ENCODE measurements around the gene MYH10.

MYH10 gene

GRCh38 chr17:8649157-8650118, 18.9 kb upstream of the MYH10 start:
- no peak for DNase-seq (ENCODE audit: low spot score)

DNA sequence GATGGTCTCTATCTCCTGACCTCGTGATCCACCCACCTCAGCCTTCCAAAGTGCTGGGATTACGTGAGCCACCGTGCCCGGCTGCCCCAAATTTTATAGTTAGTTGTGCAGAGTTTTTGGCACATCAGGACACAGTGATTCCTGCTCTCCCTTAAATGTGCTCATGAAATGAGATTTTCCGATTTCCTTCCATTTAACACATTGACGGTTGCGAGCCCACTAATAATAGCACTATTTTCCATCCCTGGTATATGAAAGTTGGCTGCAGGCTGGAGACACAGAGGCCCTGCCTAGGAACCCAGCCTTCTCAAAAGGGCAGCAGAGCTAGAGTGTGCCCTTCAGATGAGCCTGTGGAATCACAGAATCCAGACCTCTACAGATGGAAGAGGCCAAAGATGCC, 17.4 kb upstream of the MYH10 start:
- DNase-seq (ENCODE audit: low spot score): no peak

DNA sequence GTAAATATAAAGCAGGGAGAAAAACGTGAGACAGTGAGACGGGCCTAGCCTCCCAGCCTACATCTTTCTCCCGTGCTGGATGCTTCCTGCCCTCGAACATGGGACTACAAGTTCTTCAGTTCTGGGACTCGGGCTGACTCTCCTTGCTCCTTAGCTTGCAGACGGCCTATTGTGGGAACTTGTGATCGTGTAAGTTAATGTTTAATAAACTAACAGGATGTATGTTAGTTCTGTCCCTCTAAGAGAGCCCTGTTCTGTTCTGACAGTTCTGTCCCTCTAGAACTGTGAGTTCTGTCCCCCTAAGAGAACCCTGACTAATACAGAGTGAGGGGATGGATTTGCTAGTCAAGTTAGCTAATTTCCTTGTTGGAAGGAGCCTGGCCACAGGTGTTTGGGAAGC, 16.7 kb upstream of the MYH10 start:
- DNase-seq (ENCODE audit: low spot score): no peak

- DNase-seq (ENCODE audit: low spot score): no peak
Measured at GRCh38 chr17:8644507-8644902, 14.0 kb upstream of the MYH10 start.

- no peak for DNase-seq (ENCODE audit: low spot score)
Measured at GRCh38 chr17:8643855-8644506, 13.5 kb upstream of the MYH10 start.

DNA sequence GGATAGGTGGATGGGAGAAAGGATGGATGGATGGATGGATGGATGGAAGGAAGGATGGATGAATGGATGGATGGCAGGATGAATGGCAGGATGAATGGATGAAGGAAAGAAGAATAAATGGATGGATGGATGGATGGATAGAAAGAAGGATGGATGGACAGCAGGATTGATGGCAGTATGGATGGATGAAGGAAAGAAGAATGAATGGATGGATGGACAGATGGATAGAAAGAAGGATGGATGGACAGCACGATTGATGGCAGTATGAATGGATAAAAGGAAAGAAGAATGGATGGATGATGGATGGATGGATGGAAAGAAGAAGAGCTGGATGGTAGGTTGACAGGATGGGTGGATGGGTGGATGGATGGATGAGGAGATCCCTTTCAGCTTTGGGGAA, 9.2 kb upstream of the MYH10 start:
- DNase-seq (ENCODE audit: low spot score): no peak

DNA sequence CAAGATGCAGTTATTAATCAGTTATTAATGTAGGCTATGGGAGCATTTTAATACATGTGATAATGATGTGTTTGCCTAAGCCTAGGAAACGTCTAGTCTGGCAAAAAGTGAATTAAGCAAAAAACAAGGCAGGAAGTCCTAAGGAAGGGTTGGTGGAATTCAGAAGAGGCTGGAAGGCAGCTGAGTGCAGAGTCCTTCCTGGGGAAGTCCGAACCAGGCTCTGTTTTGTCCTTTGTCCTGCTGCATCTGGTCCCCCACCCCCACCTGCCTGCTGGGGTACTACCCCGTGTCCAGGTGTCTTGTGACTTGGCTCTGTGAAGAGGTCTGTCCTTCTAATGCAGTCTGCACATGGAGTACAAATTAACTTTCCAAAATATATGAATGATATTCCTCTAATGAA, 1.5 kb upstream of the MYH10 start:
- no peak for DNase-seq (ENCODE audit: low spot score)

DNA sequence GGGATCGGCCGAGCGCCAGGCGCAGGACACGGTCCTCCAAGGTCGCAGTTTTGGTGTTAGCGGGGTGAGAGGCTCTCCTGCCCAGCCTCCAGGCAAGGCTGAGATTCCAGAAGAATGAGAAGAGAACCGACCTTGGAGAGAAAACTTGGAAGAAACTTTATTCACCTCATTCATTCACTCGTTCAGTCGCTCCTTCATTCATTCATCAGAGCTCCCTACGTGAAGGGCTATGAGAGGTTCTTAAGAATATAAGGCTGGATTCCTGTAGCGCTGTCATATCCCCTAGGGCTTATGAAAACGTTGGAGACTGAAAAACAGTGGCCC, 991 bp upstream of the MYH10 start:
- no peak for DNase-seq (ENCODE audit: low spot score)

- DNase-seq (ENCODE audit: low spot score): peak; percentile 88
Measured at GRCh38 chr17:8630802-8631553, 453 bp upstream of the MYH10 start.

GRCh38 chr17:8629371-8630226, 926 bp downstream of the MYH10 start:
- DNase-seq (ENCODE audit: low spot score): no peak

DNA sequence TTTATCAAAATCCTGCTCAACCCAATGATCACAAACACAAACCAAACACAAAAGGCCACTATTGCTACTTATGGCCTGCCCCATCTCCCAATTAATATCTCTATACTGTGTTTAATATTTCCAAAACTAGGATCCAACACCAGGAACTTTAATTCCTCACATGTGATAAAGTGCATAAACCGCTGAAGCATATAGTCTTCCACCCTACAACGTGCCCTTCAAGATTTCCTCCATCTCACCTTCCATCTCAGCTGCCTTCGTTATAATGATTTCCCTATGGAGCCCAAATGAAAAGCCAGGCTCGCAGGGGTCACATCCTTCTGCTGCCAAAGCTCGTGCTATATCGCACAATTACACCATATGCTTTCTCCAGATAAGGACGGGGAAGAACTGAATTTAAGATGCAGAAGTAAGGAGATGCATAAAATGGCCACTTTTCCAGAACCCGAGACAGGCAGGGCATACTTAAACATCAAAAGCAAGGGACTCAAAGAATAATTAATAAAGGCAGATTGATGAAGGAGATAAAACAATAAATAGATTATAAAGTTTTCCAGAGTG, 1.8 kb downstream of the MYH10 start:
- no peak for DNase-seq (ENCODE audit: low spot score)

DNA sequence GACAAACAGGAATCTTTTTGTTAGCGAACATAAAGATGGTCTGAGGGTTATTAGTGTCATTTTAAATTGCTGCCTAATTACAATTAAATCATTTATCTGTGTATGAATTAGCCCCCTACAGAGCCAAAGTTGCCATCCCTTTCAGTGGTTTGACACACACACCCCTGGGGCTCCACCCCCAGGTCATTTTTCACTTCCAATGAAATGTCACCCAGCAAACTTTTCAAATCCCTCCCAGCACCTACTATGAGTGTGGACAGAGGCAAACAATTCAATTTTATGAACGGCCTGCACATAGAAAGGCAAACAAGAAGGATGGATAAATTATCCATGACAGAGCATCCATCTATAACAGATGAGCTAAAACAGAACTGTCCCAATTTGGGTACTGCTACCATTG, 2.4 kb downstream of the MYH10 start:
- no peak for DNase-seq (ENCODE audit: low spot score)

DNA sequence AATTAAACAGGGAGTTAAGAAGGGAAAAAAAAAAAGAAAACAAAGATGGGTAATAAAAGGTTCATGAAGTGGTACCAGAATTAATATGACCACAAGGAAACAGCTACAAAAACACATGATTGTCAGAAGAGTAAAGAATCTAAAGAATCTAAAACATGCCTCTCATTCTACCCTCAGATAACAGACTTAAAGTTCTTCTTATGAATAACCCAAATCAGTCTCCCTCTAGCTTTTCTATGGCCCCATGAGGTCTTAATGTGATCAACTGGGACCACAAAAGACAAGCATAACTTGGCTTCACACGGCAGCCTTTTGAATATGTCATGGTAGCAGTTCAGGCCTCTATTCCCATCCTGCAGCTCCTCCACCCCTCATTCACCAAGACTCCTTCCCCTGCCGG, 6.9 kb downstream of the MYH10 start:
- no peak for DNase-seq (ENCODE audit: low spot score)

DNA sequence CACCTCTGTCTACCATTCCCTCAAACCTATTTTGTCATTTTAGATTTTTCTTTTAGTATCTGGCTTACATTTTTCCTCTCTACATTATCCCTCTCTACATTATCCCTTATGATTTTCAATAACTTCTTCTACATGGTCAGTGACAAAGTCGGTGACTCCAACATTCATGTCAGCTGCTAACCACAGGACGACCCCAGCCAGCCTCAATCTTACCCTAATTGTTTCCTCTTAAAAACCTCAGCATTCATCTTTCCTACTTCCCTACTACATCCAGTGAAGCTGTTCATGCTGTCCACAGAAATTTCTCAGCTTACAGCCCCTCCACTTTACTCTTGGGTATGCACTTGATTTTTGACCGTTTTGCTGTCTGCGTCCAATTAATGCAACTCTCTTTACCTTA, 8.3 kb downstream of the MYH10 start:
- DNase-seq (ENCODE audit: low spot score): no peak

DNA sequence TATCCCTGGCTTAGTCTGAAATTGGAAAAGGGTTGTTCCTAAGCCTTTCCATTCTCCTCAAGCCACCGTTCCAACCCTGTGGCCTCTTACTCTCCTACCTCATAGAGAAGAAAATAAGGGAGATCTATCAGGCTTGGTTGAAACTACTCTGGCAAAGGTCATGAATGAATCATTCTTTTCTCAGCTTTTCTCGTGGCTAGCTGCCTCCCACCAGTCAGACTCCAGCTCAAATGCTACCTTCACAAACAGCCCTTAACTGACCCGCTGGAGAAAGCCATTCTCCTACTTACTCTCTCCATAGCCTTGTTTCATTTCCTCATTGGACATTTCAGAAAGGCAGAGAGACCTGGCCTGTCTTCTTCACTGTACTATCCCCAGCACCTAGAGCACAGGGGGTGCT, 8.9 kb downstream of the MYH10 start:
- DNase-seq (ENCODE audit: low spot score): no peak

DNA sequence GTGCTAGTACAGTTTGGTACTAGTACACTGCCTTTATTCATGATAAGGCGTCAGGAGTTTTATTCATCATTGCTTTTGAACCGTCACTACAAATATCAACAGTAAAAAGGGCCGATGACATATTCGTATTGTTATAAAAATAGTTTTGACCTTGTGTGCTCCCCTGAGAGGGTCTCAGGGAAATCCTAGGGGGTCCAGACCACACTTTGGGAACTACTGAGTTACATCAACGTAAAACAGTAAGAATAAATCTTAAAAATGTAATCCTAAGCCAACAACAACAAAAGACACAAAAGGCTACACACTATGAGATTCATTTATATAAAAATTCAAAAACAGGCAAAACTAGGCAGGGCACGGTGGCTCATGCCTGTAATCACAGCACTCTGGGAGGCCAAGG, 11.2 kb downstream of the MYH10 start:
- no peak for DNase-seq (ENCODE audit: low spot score)

DNA sequence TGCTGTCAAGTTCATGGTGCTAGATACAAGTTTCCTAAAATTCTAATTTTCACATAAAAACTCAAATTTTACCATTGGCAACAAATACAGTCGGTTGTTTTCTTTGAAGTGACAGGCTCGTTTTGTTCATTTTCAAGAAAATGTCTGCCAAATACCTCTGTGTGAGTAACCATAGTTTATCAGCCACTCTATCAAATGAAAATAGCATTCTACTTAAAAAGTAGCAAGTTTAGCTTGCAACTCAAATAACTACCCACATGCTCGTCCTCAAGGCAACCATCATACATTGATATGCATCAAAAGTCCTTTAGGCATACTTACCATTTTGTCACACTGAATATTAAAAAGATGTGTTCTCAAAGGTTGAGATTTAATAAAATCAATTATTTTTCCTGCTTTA, 11.7 kb downstream of the MYH10 start:
- no peak for DNase-seq (ENCODE audit: low spot score)

DNA sequence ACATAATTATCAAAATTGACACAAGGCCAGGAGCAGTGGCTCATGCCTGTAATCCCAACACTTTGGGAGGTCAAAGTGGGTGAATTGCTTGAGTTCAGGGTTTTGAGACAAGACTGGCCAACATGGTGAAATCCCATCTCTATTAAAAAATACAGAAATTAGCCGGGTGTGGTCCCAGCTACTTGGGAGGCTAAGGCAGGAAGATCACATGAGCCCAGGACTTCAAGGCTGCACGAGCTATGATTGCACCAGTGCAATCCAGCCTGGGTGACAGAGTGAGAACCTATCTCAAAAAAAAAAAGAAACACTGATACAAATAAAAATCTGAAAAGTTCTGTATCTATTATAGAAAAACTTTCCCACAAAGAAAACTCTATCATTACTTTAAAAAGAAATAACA, 15.5 kb downstream of the MYH10 start:
- no peak for DNase-seq (ENCODE audit: low spot score)

GRCh38 chr17:8611619-8612298, 18.8 kb downstream of the MYH10 start:
- no peak for DNase-seq (ENCODE audit: low spot score)

DNA sequence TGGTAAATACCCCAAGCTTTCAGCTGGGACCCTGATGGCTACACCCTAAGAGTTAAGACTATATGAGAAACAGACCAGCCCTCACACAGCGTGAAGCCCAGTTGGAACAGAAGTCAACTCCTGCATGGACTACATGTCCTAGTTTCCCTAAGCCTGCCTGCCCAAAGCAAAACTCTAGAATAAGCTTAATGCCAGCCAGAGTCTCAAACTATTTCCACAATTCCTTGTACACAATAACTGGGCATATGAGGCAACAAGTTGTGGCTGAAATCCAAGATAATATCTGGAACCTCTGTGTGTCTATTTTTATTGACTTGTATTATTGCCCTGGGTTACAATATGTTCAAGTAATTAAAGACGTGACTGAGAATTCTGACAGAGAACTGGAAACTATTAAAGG, 19.4 kb downstream of the MYH10 start:
- DNase-seq (ENCODE audit: low spot score): no peak

DNA sequence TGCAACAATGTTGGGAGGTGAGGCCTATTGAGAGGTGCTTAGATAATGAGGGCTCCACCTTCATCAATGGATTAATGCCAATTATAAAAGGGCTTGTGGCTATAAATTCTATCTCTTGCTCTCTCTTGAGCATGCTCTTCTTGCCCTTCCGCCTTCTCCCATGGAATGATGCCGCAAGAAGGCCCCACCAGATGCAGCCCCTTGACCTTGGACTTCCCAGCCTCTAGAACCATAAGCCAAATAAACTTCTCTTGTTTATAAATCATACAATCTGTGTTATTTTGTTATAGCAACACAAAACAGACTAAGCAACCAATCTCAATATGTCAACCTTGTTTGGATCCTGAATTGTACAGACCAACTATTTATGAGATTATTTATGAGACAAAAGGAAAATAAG, 20.0 kb downstream of the MYH10 start:
- DNase-seq (ENCODE audit: low spot score): no peak

Measured in CD4-positive, alpha-beta T cell treated with Interleukin-2 at 100 ng/mL for 4 hours (primary cell).